GM23248 (cell line): ENCODE data around the gene CD47. TPM values are rescaled to one million over a fixed set of nuclear protein-coding genes. Genes with fewer than 3 reads are reported as not detected.

ENCODE experiments used
- DNase-seq: peaks from one replicate; pipeline ENCODE4 v3.0.0-alpha.2; 2015
- H2AFZ ChIP-seq: fragments of 200-600 bp; sonication (generic); 2 replicates; pipeline ENCODE4 v1.6.1; 2016; ENCODE audit warnings: antibody characterized with exemption
- H3F3A ChIP-seq: fragments of 200-600 bp; sonication (generic); 2 replicates; pipeline ENCODE4 v1.6.1; 2016; ENCODE audit warnings: mild to moderate bottlenecking, antibody characterized with exemption, mixed run types; ENCODE audit not compliant: insufficient read depth
- H3K27ac ChIP-seq: fragments of 200-600 bp; sonication (generic); 2 replicates; pipeline ENCODE4 v1.5.1; 2016; ENCODE audit warnings: mild to moderate bottlenecking
- H3K27me3 ChIP-seq: fragments of 200-600 bp; sonication (generic); replicated peaks from 2 replicates; pipeline ENCODE4 v1.6.1; 2016; ENCODE audit warnings: mild to moderate bottlenecking; ENCODE audit not compliant: insufficient read depth
- H3K36me3 ChIP-seq: fragments of 200-600 bp; sonication (generic); 2 replicates; pipeline ENCODE4 v1.6.1; 2016; ENCODE audit warnings: low read depth, mild to moderate bottlenecking
- H3K4me1 ChIP-seq: fragments of 200-600 bp; sonication (generic); 2 replicates; pipeline ENCODE4 v1.6.1; 2016; ENCODE audit warnings: mild to moderate bottlenecking; ENCODE audit not compliant: insufficient read depth
- H3K4me2 ChIP-seq: fragments of 200-600 bp; sonication (generic); one replicate; pipeline ENCODE4 v1.6.1; 2016; ENCODE audit warnings: mild to moderate bottlenecking; ENCODE audit not compliant: unreplicated experiment
- H3K4me3 ChIP-seq: fragments of 200-600 bp; sonication (generic); 2 replicates; pipeline ENCODE4 v1.5.1; 2016; ENCODE audit warnings: mild to moderate bottlenecking
- H3K79me2 ChIP-seq: fragments of 200-600 bp; sonication (generic); 2 replicates; pipeline ENCODE4 v1.6.1; 2016; ENCODE audit warnings: mild to moderate bottlenecking; ENCODE audit not compliant: insufficient read depth
- H3K9ac ChIP-seq: fragments of 200-600 bp; sonication (generic); 2 replicates; pipeline ENCODE4 v1.6.1; 2016; ENCODE audit warnings: mild to moderate bottlenecking
- H3K9me2 ChIP-seq: fragments of 200-600 bp; sonication (generic); 2 replicates; pipeline ENCODE4 v1.6.1; 2016; ENCODE audit warnings: mixed run types, mild to moderate bottlenecking, moderate library complexity; ENCODE audit not compliant: insufficient read depth
- H3K9me3 ChIP-seq: fragments of 200-600 bp; sonication (generic); one replicate; pipeline ENCODE4 v1.6.1; 2017; ENCODE audit warnings: low read depth
- H4K20me1 ChIP-seq: fragments of 200-600 bp; sonication (generic); 2 replicates; pipeline ENCODE4 v1.6.0; 2016; ENCODE audit not compliant: insufficient read depth
- EZH2 ChIP-seq: fragments of 200-600 bp; sonication (generic); IDR thresholded peaks from 2 replicates; pipeline ENCODE4 v1.6.1; 2018; ENCODE audit warnings: antibody characterized with exemption, mild to moderate bottlenecking; ENCODE audit not compliant: insufficient read depth, poor library complexity, severe bottlenecking
- EZH2phosphoT487 ChIP-seq: fragments of 200-600 bp; sonication (generic); IDR thresholded peaks from 2 replicates; pipeline ENCODE4 v1.6.1; 2018; ENCODE audit warnings: antibody characterized with exemption, moderate library complexity, mild to moderate bottlenecking, low read depth; ENCODE audit not compliant: insufficient read depth
- WGBS, 2 experiments: methylation state at CpG; one replicate each; pipeline ENCODE4 v1.1.6; 2015 to 2017; ENCODE audit warnings: low lambda C conversion rate in 2 of 2, low coverage in 1 of 2; ENCODE audit errors: missing lambda C conversion rate in 2 of 2; 5-methylcytosine and 5-hydroxymethylcytosine counted together
- in situ Hi-C: fragments of 300-500 bp; cut with MboI; formaldehyde crosslinking; loops from 2 replicates; pipeline ENCODE4 v1.15.0; 2020
- polyA plus RNA-seq: library from polyadenylated mRNA; unstranded; fragments of >200 nt; fragmentation: Nextera tagmentation; extraction: Ambion mirVana; gene quantifications from 2 replicates; pipeline ENCODE4 v1.2.1, GENCODE V29; 2016
- total RNA-seq: library from RNA; depleted of rRNA; stranded (reverse); fragments of >200 nt; shearing (Covaris generic); gene quantifications from 2 replicates; pipeline ENCODE4 v1.2.3, GENCODE V29; 2014

The CD47 gene
- total and polyA plus RNA-seq, 2 experiments from 2014 or later: 97.3 to 120 TPM

DNA sequence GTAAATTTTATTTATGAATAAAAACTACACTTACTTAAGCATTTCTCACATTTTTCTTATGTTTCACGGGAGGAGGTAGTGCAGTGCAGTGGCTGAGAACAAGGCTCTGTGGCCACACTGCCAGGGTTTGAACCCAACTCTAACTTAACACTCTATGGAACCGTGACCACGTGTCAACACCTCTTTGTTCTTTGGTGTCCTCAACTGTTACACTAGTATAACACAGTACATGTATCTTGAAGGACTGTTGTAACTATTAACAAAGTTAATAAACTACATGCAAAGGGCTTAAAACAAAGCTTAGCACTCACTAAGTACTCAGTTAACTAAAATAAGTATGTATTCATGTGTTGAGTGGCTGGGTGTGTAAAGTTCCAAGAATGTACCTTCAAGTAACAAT lies 19.5 kb downstream of the CD47 start:
- Histone ChIP-seq H3K4me3 (no peak overlapping the region), H3K36me3 (peaks cover 10% of the 10 kb centered on the region; the same call in 1 of the 2 replicates), H3K27ac (no peak overlapping the region), H3K4me2 (no peak overlapping the region), H3K9ac (no peak overlapping the region), H3K27me3 (no peaks in the 10 kb centered on the region), H3K4me1 (peaks cover 13% of the 10 kb centered on the region), H3K9me2 (no peaks in the 10 kb centered on the region), H3K79me2 (peaks cover 16% of the 10 kb centered on the region), H3K9me3 (no peaks in the 10 kb centered on the region), H4K20me1 (peaks cover 2% of the 10 kb centered on the region; the same call in 1 of the 2 replicates), H2AFZ (no peak overlapping the region), H3F3A (peaks cover 24% of the 10 kb centered on the region)
- no peak for DNase-seq
- TF ChIP-seq EZH2phosphoT487 (no peak), EZH2 (no peak)
- WGBS, 2 experiments: 96 to 97% methylated on average over 3 of the region's 3 CpGs
- in situ Hi-C loops: no loop called here

DNA sequence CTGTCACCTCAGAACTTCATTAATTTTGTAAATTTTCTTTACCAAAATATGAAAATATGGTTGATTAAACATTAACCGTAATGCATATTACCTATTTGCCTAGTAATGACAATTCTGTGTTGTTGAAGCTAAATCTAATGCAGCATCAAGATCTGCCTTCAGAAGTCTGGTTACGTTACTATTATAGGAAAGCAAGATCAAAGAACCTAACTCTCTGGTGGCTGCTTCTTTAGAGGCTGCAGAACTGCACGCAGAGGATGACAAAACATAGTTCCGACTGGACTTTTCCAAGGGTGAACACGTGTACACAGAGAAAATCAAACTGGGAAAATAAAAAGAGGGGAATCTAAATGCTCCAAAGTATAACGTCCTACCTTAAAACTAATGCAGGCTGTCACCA lies 20.5 kb downstream of the CD47 start:
- no peak for DNase-seq
- no peaks in the 10 kb centered on the region for H3K27me3 ChIP-seq
- peaks cover 2% of the 10 kb centered on the region; the same call in 1 of the 2 replicates for H4K20me1 ChIP-seq
- H3K9me2 ChIP-seq: no peaks in the 10 kb centered on the region
- no peaks in the 10 kb centered on the region for H3K9me3 ChIP-seq
- in situ Hi-C loops: no loop called here
- peaks cover 16% of the 10 kb centered on the region for H3K79me2 ChIP-seq
- H3K4me3 ChIP-seq: no peak overlapping the region
- H3K9ac ChIP-seq: no peak overlapping the region
- no peak overlapping the region for H3K27ac ChIP-seq
- H3F3A ChIP-seq: peaks cover 21% of the 10 kb centered on the region
- no peak overlapping the region for H2AFZ ChIP-seq
- peaks cover 10% of the 10 kb centered on the region; the same call in 1 of the 2 replicates for H3K36me3 ChIP-seq
- WGBS, 2 experiments: 78 to 79% methylated on average over 6 of the region's 6 CpGs
- no peak overlapping the region for H3K4me2 ChIP-seq
- TF ChIP-seq EZH2: no peak
- no peak for TF ChIP-seq EZH2phosphoT487
- H3K4me1 ChIP-seq: peaks cover 13% of the 10 kb centered on the region

DNA sequence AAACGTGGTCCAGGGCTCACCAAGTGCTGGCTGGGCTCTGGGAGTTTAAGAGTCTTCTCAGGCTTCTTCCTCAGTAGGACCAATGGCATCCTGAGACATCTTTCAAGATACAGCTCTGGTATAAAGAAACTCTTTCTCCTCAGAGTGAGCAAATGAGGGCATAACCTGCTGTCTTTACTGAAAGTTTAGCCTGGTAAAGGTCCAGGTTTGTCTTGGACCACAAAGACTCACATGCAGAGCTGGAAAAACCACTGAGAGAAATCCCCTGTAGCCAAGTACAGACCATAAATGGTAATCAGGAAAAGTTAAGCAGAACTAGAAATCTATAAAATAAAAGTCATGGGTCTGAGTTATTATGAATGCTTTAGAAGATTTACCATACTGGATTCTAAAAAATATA lies 23.1 kb downstream of the CD47 start:
- Histone ChIP-seq H3K4me2 (no peak overlapping the region), H3K4me3 (no peak overlapping the region), H3K9me2 (no peaks in the 10 kb centered on the region), H3K9me3 (no peaks in the 10 kb centered on the region), H3K36me3 (peaks cover 10% of the 10 kb centered on the region; the same call in 1 of the 2 replicates), H2AFZ (no peak overlapping the region), H3K9ac (no peak overlapping the region), H3K79me2 (peaks cover 13% of the 10 kb centered on the region), H4K20me1 (peaks cover 2% of the 10 kb centered on the region; the same call in 1 of the 2 replicates), H3K27ac (no peak overlapping the region), H3K27me3 (no peaks in the 10 kb centered on the region), H3K4me1 (no peaks in the 10 kb centered on the region), H3F3A (no peaks in the 10 kb centered on the region)
- no peak for DNase-seq
- in situ Hi-C loops: no loop called here
- no peak for TF ChIP-seq EZH2
- no peak for TF ChIP-seq EZH2phosphoT487
- WGBS, 2 experiments: 11 to 23% methylated on average over 1 of the region's 1 CpG

DNA sequence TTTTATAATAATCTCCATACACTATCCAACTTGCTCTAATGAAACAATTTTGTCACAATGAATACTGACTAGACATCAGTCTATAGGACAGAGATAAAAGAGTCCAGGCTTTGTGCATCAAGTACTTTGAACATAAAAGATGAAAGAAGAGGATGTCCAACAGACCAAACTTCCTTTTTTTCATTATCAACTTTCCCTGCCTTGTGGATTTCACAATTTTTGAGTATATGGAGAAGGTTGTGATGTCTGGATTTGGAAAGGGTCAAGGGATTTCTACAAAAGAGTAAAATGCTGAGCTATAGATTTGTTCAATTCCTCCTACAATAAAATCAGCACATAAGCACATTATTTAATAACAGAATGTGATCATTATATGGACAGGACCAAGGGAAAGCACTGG lies 25.7 kb downstream of the CD47 start:
- Histone ChIP-seq H3K4me3 (no peak overlapping the region), H4K20me1 (no peaks in the 10 kb centered on the region), H3K9me2 (no peaks in the 10 kb centered on the region), H3K27ac (no peak overlapping the region), H3K9ac (no peak overlapping the region), H3K36me3 (peaks cover 14% of the 10 kb centered on the region; the same call in 1 of the 2 replicates), H2AFZ (no peak overlapping the region), H3K79me2 (peaks cover 4% of the 10 kb centered on the region; the same call in 1 of the 2 replicates), H3K27me3 (no peaks in the 10 kb centered on the region), H3F3A (no peaks in the 10 kb centered on the region), H3K4me2 (no peak overlapping the region), H3K9me3 (no peaks in the 10 kb centered on the region), H3K4me1 (no peaks in the 10 kb centered on the region)
- TF ChIP-seq EZH2phosphoT487 (no peak), EZH2 (no peak)
- in situ Hi-C loops: no loop called here
- DNase-seq: no peak
